ENCODE measurements around the gene KLK14.

KLK14 gene

GRCh38 chr19:51040151-51040550 lies 42.5 kb downstream of the KLK14 start:
- DNase-seq (ENCODE audit: low read depth), result no peak

- no peak for DNase-seq (ENCODE audit: low read depth)
Observed at GRCh38 chr19:51036519-51036918, 46.2 kb downstream of the KLK14 start.

GRCh38 chr19:51034704-51035103 lies 48.0 kb downstream of the KLK14 start, which contains the start of gene KLK12:
KLK12 (minus strand) TSS chr19:51035002; CDS start chr19:51034621, 381 bp downstream.
- DNase-seq (ENCODE audit: low read depth), result no peak

- DNase-seq (ENCODE audit: low read depth), result no peak
Observed at GRCh38 chr19:51031880-51032225, 50.8 kb downstream of the KLK14 start.

GRCh38 chr19:51031220-51031879 lies 51.3 kb downstream of the KLK14 start:
- no peak for DNase-seq (ENCODE audit: low read depth)

GRCh38 chr19:51030631-51031030 lies 52.1 kb downstream of the KLK14 start:
- no peak for DNase-seq (ENCODE audit: low read depth)

- DNase-seq (ENCODE audit: low read depth), result no peak
Observed at GRCh38 chr19:51029718-51030117, 53.0 kb downstream of the KLK14 start.
